ENCODE results near the gene TPRG1L.

TPRG1L gene

DNA sequence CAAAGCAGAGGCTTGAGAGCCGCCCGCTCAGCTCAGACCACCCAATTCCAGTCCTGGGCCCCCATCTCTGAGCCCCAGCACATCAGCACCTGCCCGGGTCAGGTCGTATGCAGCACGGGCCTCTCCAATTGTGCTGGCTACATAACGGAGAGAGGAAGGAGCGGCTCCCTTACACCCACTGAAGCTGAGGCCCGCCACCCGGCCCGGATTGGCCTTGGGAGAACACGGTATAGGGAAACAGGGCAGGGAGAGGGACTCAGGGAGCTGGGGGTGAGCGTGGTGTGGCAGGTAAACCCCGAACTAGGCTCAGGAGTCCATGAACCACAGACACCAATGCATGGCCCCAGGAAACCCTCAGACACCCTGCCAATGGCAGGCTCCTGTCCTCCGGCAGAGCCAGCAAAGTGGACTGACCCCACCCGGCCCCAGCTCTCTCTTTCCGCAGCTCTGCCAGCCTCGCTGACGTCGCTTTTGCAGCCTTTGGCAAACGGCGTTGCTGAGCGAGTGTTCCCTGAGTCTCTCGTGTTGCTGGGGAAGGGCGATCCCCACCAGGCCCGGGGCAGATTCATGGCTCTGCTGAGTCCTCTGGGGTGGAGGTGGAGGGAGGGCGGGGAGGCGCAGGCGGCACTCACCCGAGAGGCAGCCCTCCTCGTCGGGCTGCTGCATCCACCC is 30.0 kb upstream of the TPRG1L start:
- no peak for DNase-seq

- DNase-seq, result no peak
Measured at GRCh38 chr1:3595949-3596348, 28.9 kb upstream of the TPRG1L start.

DNA sequence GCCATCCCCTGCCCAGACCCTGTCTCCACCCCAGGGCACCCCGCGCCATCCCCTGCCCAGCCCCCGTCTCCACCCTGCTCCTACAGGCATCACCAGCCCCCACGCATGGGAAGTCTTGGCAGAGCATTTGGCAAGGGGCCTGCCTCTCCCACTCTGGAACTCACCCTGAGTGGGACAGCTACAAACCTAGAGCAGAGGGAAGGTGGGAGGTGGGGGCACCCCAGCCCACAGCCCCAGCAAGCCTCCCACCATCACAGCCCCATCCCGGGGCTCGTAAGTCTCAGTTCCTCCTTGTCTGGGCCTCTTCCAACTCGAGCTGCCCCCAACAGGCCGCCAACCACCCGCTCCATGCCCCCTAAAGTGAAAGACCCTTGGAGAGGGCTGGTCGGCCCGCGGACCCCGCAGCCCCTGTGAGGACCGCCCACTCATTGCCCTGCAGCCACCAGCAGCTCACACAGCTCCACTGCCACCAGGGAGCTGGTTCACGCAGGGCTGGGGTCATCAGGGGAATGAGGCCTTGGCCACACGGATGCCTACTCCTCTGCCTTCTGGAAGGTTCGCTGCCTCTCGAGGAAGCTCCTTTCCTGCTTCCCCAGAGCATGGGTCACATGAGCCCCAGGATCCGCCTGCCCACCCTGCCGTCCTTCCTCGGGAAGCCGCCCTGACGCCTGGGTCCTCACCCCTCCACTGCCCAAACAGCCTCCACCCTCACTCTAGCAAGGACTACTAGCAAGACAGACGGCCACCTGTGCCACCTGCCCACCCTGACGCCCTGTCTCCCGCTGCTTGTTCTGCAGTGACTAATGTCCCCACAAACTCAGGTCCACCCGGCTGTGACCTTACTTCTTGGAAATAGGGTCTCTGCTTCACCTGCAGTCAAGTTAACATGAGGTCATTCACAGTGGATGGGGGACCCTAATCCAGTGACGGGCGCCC is 27.9 kb upstream of the TPRG1L start:
- no peak for DNase-seq

- DNase-seq, result peak; percentile 17
Measured at GRCh38 chr1:3597599-3597964, 27.2 kb upstream of the TPRG1L start.

DNA sequence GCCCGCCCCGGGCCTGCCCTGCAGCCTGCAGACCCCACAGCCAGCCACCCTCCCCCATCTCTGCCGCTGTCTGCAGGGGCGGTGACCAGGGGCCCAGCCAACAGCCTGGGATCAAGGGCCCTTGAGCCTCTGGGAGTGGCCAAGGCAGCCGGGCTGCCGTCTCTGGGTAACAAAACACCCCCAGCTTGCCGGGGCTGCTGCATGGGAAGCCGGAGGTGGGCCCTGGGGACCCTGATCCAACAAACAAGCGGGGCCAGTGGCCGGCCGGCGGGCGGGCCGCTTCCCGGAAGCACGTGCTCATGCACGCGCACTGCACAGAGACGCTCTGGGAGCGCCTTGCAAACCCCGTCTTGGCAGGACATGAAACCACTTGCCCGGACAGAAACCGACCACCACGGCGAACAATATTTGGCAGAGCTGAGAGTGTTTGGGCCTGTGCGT is 26.7 kb upstream of the TPRG1L start:
- DNase-seq, result no peak

- no peak for DNase-seq
Measured at GRCh38 chr1:3598522-3599285, 26.1 kb upstream of the TPRG1L start.

DNA sequence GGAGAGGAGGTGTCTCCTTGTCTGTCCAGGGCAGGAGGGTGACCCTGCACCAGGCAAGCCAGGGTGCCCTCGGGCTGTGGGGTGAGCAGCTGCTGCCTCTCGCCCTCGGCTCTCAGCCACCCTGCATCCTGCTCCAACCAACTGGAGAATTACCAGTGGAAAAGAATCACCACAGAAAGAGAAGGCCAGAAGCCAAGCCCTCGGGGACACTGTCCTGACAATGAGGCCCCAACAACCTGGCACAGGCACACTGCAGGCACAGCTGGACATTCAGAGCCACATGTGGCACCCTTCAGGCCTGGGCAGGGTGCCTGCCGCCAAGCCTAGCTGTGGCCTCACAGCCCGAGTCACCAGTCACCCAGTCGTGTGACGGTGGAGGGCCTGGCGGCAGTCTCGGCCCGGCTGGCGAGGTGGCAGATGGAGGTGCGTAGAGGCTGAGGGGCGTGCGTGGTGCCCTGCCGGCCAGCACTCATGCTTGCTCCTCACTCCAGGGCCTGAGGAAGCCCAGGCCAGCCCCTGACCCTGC is 25.5 kb upstream of the TPRG1L start:
- DNase-seq, result no peak

DNA sequence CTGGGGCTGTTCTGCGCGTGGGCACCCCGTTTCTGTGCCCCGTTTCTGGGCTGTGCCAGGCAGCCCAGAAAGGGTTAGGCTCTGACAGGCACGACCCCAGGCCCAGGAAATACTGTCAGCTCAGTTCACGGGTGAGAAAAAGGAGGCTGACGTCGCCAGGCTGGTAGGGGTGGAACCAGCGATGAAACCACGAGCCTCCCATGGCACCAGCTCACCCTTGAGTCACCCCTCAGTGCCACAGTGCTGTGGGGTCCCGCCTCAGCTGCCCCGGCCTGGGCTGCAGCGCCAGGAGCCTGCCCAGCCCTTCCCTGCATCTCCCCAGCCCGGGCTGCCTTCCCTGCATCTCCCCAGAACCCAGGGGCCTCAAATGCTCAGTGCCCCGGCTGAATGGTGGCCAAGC is 25.0 kb upstream of the TPRG1L start:
- no peak for DNase-seq

DNA sequence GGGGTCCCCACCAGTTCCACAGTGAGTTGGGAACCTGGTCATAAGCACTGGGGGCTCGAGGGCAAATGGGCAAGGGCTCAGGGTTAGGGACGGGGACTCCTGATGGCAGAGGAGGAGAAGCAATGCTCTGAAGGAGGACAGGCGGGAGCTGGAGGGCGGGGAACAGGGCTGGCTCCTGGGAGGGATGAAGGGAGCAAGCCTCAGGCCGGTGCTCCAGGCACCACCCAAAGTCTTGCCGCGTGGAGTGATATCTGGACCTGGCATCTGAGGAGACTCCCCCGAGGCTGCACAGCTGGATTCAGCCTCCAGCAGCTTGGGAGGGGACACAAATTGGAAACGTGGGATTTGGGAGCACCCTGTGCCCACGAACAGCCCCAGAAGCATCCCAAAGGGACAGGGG is 24.5 kb upstream of the TPRG1L start:
- DNase-seq, result no peak

GRCh38 chr1:3601743-3602142 is 23.1 kb upstream of the TPRG1L start:
- DNase-seq, result no peak

DNA sequence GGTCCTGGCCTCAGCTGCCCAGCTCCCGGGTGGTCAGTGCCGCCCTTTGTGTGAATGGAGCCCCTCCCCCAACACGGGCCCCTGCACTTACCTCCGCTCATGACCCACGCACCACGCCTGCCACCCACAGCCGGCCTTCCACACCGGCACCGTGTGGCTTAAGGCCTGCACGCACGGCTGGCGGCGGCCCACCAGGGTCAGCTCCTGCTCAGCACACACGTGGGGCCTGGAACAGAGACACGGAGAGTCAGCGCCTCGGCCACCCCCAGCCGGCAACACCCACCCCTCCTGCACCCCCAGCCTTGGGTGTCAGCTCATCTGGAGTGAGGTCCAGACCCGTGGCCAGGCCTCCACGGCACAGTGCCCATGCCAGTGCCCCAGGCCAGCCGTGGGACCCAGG is 22.4 kb upstream of the TPRG1L start:
- DNase-seq, result no peak

DNA sequence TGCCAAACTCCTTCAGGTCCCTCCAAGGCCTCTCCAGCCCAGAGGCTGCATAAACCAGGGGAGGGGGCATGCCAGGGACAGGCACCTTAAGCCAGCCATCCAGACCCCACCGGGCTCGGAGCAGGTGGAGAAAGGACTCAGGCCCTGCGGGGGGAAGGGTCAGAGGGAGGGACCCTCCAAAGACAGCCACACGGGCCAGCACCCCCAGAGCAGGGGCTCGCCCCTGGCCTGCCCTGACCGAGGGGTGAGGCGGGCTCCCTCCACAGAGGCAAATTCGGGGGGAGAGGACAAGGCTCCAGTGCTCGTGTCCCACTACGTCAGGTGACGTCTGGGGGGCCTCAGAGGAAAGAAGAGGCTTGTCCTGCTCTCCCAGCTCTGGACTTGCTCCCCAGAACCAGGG is 21.7 kb upstream of the TPRG1L start:
- no peak for DNase-seq

- DNase-seq, result no peak
Measured at GRCh38 chr1:3603571-3604467, 21.0 kb upstream of the TPRG1L start.

DNA sequence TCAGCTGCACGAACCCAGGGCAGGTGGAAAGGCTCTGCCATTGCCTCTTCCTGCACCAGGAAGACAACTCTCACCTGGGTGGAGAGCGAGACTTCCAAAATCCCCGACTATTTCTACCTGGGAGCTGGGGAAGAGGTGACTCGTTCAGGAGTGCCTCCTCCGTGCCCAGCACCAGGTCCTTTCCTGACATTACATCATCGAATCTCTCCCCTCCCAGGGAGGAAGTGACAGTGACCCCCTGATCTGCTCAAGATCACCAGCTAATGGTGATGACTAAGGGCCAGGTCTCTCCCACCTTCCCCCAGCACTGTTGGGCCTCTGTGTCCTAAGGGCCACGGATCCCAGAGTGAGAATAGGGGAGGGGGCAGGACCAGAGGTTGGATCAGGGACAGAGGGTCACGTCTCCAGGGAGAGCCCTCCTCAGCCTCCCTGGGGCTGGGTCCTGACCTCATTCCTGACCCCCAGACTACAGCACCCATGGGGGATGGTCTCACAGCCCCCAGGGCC is 20.3 kb upstream of the TPRG1L start:
- no peak for DNase-seq

GRCh38 chr1:3604997-3605823 is 19.6 kb upstream of the TPRG1L start:
- no peak for DNase-seq

DNA sequence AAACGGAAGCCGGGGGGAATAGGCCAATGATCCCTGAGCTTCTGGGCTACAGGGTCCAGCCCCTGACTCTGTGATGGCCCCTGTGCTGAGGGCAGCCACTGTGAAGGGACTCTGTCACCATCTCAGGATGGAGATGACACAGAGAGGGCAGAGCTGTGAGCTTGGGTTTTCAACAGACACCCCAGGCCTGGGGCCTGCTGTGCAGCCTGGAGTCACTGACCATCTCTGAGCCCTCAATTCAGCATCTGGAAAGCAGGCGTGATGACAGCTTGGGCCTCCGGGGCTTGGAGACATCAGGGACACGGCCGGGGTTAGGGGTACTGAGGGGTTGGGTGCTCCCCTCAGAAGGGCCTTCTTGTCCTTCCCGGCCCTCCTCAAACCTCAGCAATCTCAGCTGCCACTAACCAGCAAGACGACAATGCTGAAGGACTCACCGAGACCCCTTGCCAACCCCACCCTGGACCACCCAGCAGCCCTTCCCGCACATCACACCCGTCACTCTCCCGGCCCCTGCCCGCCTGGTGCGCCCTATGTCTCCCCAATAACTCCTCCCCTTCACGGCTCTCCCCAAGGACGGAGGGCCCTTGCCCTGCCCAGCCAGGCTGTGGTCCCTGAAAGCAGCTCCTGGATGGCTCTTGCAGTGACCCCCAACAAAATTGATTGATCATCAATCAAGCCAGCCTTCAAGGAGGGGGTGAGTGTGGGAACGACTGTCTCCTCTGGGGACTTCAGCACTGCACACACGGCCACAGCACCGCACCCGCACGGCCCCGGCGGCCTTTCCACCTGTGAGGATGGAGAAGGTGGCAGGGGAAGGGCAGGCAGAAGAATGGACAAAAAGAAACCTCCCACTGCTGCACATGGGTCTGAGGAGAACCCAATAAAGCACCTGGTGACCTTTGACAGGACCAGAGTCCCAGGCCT is 17.8 kb upstream of the TPRG1L start:
- DNase-seq, result no peak

- DNase-seq, result no peak
Measured at GRCh38 chr1:3607703-3608065, 17.1 kb upstream of the TPRG1L start.

- DNase-seq, result no peak
Measured at GRCh38 chr1:3608154-3608553, 16.7 kb upstream of the TPRG1L start.

DNA sequence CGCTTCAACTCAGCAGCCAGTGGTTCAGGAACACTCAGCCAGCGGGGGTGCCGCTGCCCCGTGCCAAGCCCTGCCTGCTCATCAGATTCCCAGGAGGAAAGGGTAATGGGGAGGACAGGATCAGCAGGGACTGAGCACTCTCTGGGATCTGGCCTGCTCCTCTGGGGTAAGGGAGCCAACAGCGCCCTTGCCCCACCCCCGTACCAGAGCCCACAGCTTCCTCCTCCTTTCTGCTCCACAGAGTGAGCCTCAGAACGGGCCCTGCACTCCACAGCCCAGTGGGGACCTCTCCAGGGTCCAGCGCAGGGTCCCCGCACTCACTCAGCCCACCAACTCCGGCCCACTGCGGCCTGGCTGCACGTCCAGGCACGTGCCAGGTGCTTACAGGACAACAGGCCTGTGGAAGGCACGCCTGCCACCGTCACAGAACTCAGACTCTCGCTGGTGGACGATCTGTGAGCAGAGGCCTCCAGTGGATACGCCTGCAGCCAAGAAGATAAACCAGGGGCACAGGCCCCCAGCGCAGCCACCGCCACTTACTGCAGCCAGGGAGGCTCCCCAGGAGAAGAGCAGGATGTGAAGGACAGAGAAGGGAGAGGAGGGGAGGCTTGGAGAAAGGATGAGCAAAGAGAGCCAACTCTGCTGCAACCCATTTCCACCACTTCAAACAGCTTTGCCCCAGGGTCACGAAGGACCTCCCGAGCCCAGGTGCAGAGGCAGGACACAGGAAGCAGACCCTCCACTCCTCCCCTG is 15.6 kb upstream of the TPRG1L start:
- DNase-seq, result peak; percentile 1
